ENCODE results near the gene KIZ.

- TF ChIP-seq POLR2AphosphoS5 (IDR thresholded peaks at IDR 0.05; ENCODE audit: borderline replicate concordance, low read depth, low read length) (no peak), EZH2 (IDR thresholded peaks at IDR 0.05) (no peak), FOXP2 (optimal IDR thresholded peaks at IDR 0.05; ENCODE audit: control extremely low read depth, extremely low read length, insufficient read depth) (no peak)
These were observed 117.9 kb downstream of the KIZ start for GRCh38 chr20:21243811-21244210.

All from SK-N-MC (cell line).